GM19438 (cell line): ENCODE data around the gene ZBTB7A.
"Not testable (repeated sequence)": the region's sequence is repeated elsewhere in the genome, so short reads cannot be mapped to it uniquely, and the experiment has no call there.

Experiments
- ATAC-seq: cut with Tn5 transposase; IDR thresholded peaks from one replicate; pipeline ENCODE4 v1.9.1; 2021; ENCODE audit warnings: low read depth; ENCODE audit not compliant: unreplicated experiment

The ZBTB7A gene

DNA sequence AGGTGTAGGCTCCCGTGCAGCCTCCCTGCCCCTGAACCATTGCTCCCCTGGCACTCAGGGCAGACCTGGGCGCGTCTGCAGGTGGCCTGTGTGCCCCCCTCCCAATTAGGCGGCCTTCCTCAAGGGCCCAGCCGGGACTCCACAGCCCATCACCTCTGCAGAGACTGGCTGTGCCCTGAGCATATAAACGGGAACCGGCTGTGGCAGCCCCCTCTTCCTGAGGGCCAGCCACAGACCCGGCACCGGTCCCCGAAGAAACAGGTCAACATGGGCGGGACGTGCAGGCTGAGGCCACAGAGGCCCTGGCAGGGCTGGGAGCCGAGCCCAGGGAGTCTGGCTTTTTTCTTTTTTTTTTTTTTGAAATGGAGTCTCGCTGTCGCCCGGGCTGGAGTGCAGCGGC, 47.1 kb downstream of the ZBTB7A start:
- no peak for ATAC-seq

DNA sequence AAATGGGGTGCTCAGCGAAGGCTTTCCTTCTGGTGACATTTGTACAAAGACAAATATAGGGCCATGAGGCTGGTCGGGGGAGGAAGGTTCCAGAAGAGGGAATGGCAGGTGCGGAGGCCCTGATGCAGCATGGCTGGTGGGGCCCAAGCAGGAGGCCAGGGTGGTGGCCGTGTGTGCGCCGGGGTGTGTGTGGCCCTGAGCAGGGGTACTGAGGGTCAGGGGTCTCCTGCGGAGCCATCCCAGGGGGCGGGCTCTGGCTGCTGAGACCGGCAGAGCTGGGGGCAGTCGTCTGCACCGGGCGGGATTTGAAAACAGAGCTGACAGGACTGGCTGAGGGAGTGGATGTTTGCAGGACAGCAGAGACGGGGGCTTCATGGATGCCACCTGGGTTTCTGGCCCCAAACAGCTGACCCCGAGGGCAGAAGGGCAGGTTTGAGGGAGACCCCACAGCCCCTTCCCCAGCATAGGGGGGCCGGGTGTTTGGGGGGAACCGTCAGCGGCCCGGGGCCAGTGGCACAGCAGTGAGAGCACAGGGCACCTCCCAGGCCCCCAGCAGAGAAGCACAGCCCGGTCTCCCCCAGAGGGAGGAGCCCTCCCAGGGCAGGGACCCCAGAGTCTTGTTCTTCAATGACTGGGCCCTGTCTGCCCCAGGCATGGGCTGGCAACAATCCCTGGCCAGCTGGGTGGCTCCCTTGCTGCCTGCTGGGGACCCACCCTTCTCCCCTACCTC, 47.8 kb downstream of the ZBTB7A start:
- ATAC-seq = no peak

DNA sequence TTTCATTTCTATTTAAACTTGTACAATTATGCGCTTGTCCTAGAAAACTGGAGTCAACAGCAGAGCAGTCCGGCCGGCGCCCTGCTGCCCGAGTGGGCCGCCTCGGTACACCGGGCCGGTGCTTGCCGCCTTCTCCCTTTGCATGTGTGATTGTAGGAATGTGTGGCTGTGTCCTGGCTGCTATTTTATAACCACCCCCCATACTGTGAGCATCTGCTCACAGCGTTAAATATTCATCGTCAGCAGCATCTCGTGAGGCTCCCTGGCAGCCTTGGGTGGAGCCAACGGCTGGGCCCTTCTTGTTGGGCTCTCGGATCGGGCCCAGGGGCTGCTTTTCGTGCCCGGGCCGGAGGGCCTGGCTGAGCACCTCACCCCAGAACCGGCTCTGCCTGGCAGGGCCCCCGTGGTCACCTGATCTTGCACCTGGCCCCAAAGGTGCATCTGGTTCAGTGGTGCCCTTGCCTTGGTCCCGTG, 48.5 kb downstream of the ZBTB7A start:
- no peak for ATAC-seq

DNA sequence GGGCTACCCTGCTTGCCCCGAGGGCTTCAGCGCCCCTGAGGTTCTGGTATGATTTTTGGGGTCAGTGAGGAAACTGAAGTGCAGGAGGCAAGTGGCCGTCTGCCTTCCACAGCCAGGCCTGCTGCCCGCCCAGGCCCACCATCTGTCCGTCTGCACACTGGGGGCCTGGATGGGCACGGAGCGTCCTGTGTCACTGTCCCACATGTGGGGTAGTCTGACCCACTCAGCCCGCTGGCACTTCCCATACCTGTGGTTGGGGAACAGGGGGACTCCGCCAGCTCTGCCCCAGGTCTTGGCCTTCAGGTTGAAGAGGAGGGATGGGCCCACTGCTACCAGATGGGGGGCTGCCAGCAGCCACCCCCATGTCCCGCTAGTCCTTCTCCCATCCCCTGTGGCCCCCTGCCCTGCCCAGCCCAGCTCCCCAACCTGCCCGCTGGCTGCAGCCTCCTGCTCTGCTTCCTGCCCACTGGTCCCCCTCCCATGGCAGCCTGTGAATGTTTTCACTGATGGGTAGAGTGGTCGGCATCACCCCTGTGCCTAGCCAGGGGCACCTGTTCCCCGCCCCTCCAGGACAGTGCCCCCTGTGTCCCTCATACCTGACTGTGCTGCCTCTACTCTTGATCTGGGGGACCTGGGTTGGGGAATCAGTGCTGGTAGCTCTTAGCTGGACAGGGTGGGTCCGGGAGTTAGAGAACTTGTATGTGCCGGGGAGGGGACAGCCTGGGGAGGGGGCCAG, 49.6 kb downstream of the ZBTB7A start:
- no peak for ATAC-seq

DNA sequence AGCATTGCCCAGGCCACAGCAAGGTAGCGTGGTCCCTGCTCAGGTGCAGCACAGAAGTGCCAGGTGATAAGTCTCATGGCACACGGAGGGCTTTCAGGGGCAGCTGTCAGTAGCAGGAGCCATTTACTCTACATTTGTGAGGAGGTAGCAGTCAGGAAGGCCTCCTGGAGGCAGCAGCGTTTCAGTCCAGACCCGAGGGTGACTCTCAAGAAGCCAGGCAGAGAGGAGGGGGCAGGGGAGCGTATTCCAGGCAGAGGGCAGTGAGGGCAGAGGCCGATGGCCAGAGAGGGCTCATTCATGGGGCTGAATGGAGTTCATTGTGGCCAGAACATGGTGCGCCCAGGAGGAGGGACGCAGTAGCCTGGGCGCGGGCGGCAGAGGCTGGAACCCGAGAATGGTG, 50.2 kb downstream of the ZBTB7A start:
- ATAC-seq = no peak

DNA sequence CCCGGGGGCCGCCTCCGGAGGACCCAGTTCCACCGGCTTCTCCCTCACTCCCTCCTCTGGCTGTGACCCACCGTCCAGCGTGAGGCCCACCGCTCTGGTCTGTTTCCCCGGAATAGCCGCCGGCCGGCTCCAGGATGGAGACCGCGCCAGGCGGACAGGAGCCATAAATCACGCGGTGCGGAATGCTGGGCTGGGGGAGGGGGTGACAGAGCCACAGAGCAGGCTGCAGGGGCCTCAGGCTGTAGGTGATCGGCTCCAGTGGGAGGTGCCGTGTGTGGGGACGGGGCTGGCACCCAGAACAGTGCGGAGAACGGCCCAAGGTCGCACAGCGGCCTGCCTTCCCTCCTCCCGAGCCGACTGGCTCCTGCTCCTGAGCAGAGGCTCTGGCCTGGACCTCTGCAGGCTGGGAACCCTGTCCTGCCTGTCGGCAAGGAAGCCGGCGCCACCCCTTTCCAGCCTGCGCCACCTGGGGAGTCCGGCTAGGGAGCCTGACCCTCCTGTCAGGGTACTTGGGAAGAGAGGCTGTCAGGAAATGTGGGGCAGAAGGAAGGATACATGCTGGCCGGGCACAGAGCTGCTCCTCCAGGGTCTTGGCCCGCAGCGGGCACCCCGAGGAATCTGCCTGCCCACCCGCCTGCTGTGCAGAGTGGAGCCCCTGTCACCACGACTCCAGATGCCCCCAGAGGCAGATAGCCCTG, 50.8 kb downstream of the ZBTB7A start:
- no peak for ATAC-seq

DNA sequence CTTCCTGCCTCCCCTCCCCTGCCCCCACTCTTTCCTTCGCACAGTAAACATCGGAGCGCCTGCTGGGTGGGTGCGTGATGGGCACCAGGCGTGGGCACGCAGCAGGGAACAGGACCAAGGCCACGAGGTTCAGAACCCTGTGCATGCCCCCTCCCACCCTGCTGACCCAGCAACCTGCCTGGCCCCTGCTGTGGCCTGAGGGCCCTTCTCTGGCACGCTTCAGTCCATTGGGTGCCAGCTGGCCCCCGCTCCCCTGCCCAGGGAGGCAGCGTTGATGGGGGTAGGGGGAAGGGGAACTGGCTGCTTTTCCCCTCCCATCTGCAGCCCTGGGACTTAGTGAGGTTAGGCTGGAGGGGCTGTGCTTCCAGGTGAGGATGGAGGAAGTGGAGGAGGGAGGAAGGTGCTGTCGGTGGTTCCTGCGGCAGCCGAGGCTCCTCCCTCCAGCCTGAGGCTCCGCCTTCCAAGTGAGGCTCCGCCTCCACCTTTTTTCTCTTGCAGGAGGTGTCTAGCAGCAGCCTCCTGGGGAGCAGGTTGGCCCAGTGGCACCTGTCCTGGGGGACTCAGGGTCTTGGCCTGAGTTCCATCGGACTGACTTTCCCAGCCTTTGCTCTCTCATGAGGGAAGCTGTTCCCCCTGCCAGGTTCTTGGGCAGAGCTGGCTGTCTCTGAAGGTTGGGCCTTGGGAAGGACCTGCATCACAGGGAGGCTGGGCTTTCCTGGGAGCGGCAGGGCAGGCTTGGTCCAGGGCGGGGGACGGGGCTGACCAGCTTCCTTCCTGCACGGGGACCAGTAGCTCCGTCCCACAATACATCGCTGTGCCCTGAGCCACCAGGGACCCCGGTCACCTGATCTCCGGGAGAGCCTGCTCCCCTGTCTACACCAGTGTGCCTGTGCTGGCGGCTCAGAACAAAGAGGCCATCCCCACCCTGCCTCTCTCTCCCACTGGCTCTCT, 51.9 kb downstream of the ZBTB7A start:
- no peak for ATAC-seq

DNA sequence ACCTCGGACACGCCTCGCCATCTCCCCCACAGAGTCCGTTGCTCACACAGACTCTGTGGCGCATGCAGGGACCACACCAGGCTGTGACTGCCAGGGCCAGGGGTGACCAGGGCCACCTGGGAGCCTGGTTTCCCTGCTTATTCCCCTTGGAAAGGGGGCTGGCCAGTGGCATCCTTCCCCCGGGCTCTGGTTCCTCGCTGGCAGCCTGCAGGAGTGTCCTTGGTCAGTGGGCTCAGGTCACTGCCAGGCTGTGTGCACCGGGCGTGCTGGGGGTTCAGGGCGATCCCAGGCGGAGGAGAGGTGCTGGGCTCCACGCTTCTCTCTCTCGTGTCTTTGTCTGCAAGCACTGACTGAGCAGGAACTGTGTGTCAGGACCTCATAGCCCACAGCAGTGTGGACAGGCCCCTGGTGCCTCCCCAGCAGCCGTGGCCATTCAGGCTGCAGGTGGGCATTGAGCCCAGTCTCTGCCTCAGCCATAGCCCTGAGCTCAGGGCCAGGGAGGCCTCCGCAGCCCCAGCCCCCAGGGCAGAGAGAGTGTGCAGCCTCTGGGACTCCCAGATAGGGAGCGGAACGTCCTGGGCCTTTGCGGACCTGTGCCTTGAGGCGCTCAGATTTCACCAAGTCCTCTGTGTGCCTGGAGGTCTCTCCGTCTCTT, 52.7 kb downstream of the ZBTB7A start:
- no peak for ATAC-seq

DNA sequence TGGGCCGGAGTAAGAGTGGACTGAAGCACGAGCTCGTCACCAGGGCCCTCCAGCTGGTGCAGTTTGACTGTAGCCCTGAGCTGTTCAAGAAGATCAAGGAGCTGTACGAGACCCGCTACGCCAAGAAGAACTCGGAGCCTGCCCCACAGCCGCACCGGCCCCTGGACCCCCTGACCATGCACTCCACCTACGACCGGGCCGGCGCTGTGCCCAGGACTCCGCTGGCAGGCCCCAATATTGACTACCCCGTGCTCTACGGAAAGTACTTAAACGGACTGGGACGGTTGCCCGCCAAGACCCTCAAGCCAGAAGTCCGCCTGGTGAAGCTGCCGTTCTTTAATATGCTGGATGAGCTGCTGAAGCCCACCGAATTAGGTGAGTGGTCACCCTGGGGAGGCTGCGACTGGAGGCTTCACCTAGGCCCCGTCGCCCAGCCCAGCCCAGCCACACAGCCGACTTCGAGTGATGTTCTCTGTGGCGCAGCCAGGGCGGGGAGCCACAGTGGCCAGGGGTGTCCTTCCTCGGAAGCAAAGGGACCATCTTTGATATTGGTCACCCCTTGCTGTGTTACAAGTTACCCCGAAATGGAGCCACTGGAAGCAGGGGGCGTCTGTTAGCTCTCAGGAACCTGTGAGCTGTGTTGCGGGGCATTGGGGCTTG, 53.6 kb downstream of the ZBTB7A start:
- no peak for ATAC-seq

DNA sequence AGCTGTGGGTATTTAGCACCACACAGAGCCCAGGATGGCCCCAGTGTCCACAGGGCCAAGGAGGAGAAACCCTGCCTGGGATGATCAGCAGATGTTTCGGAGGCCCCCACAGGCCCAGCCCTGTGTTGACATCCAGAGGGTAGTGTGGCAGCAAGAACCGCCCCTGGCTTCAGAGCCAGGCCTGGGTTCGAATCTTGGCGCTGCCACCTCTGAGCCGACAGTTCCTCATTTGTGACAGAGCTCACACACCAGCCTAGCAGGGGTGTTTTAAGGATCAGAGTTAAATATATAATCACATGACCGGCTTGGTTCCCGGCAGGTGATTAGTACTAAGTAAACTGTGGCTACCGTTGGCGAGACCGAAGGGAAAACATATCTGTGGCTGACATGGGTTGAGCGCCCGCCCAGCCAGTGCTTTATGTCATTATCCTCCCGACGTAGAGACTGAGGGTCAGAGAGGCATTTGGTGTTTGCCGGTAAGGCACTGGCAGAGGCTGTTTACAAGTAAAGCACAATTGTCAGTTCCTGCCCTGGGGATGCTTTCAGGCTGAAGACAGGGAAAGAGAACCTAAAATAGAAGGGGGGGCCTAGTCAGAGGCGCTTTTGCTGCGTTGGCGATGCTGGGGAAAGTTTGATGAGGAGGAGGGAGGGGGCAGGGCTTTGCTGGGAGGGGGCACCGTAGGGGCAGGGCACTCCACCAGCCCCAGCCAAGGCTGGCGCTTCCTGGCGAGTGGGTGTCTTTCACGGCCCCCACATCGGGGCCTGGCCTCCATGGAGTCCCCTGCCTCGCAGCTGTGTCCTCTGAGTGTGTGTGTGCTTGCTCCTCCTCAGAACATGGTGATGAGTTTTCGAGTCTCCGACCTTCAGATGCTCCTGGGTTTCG, 54.4 kb downstream of the ZBTB7A start:
- no peak for ATAC-seq

DNA sequence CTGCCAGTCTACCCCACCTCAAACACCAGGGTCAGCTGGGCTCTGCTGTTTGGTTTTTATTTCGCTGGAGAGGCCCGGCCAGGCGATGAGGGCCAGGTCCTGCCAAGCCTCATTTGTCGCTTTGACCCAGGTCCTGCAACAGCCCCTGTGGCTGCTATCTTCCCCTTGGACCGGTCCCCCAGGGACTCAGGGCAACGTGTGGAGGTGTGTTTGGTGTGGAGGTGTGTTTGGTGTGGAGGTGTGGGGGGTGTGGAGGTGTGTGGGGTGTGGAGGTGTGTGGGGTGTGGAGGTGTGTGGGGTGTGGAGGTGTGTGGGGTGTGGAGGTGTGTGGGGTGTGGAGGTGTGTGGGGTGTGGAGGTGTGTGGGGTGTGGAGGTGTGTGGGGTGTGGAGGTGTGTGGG, 55.3 kb downstream of the ZBTB7A start:
- ATAC-seq = not testable (repeated sequence)

DNA sequence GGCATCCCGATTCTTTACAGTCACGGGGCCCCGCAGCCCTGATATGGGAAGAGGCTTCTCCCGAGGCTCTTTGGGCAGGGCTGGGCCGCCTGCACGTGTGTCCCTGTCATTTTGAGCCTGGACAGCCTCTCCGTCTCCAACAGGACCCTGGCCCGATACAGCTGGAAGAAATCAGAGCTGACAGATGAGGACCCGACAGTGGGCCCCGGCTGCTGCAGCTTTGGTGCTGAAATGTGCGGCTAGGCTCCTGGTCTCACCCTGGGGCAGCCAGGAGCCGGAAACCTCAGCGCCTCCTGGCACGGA, 55.9 kb downstream of the ZBTB7A start:
- ATAC-seq = no peak

DNA sequence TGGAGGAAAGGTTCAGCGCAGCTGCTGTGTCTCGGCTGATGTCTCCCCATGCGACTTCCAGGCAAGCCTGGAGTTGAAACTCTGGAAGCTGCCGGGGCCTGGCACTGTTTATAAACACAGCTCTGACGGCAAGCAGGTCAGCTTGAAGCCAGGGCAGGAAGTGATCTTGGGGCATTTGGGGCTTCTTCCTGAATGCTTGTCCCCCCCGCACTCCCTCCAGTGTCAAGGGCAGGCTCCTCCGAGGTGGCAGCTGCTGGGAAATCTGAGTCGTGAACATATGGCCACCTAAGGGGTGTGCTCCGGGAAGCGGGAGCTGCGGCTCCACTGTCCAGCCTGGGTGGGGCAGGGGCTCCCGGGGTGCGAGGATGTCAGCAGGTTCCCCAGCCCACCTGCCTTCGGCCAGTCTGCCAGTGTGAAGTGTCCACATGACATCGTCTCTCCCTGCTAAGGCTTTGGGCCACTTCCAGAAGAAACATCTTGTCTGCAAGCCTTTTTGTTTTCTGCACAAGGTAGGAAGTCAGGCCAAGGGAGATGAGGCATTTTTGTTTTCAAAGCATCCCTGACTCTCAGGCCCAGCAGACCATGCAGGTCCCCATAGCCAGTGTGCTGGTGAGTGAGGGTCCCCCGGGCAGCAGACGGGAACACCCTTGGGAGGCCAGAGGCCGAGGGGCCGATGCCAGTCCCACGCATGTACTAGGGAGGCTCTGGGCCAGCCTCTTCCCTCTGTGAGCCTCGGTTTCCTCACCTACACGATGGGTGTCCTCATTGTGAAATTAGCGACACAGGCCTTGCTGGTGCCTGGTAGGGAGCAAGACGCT, 56.5 kb downstream of the ZBTB7A start:
- ATAC-seq = no peak

DNA sequence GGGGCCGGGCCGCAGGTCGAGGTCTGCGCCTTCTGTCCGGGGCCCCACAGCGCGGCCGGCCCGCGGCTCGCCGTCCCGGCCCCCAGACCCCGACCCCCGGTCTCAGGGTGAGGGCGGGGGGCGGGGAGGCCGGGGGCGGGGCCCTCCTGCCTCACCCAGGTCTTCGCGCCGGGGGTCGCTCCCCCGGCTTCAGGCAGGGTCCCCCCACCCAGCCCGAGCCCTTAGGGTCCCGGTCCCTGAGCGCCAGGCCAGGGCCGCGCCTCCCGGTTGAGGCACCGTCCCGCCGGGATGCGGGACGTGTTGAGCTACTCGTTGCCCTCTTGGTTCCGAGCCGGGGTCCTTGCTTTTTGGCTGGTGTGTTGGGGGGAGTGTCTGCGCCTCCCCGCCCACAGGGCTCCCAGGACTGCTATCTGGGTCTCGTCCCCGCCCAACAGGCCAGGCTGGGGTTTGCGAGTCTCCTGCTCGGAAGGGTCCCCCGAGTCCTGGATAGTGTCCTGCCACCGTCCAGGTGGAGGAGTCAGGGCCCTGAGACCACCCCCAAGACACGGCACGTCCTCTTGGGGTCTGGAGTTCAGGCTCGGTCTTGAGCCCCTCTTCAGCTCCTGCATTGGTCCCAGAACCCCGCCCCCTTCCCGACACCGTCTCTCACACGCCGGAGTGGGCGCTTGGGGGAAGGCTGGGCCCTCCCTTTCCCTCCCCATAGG, 58.7 kb downstream of the ZBTB7A start:
- peak; percentile 6 for ATAC-seq

DNA sequence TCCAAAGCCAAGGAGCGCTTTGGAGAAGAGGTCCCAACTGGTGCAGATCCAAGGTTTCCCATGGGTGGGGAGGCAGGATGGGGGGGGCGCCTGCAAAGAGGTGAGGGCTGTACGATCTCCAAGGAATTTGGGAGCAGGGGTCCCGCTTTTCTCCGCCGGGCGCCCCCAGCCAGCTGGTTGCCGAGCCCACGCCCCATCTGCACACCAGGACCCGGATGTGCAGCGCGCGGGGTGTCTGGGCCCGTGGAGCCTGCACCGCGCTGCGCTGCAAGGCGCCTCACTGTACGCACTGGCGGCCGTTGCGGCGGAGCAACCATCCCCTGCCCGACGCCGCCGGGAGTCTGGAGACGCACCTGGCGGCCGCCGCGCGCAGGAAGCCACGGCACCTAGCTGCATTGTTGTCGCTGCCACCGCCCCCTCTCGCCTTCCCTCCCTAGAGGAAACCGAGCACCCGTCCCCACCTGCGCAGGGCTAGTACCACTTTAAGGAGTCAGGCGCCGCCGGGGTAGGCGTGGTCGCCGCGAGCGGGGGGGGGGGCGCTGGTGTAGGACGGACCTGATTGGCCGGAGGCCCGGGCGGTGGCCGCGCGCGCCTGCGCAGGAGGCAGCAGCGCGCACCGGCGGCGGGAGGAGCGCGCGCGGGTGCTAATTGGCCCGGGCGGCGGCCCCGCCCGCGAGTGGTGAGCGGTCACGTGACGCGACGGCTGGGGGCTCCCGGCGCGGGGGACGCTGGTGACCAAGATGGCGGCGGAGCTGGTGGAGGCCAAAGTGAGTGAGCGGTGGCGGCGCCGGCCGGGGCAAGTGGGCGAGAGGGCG, 59.5 kb downstream of the ZBTB7A start, which contains the start of gene PIAS4:
Gene PIAS4, plus strand, starts transcription at position 716 of the 815 bp plus-strand sequence. Its CDS starts 25 bp downstream, at position 741.
- peak; percentile 76 for ATAC-seq

DNA sequence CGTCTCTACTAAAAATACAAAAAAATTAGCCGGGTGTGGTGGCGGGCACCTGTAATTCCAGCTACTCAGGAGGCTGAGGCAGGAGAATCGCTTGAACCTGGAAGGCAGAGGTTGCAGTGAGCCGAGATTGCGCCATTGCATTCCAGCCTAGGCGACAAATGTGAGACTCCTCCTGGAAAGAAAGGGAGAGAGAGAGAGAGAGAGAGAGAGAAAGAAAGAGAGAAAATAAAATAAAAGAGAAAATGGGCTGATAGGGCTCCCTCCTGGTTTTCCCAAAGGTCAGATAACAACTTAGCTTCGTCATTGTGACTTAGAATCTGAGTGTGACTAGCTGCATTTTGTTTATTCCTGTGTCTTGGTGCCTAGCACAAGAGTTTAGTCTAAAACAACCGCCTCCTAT, 61.3 kb downstream of the ZBTB7A start:
- not testable (repeated sequence) for ATAC-seq
